ENCODE measurements around the gene CXCL1. TPM values are rescaled to one million over a fixed set of nuclear protein-coding genes. Genes with fewer than 3 reads are reported as not detected.

The CXCL1 gene
- polyA plus RNA-seq, 3 donors: 0.27 to 0.67 (median 0.36) TPM

- no peak for DNase-seq
Observed at GRCh38 chr4:73850261-73850970, 18.8 kb upstream of the CXCL1 start.

DNA sequence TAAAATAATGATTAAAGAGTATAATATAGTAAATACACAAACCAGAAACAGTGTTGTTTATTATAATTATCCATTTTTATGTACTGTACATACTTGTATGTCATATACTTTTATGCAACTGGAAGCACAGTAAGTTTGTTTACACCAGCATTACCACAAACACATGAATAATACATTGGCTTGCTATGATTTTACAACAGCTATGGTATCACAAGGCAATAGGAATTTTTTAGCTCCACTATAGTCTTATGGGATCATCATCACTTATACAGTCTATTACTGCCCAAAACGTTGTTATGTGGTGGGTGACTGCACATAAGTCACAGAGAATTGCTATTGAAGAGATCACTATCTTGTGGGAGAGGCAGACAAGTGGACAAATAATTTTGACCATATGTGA, 17.9 kb upstream of the CXCL1 start:
- DNase-seq: no peak

DNA sequence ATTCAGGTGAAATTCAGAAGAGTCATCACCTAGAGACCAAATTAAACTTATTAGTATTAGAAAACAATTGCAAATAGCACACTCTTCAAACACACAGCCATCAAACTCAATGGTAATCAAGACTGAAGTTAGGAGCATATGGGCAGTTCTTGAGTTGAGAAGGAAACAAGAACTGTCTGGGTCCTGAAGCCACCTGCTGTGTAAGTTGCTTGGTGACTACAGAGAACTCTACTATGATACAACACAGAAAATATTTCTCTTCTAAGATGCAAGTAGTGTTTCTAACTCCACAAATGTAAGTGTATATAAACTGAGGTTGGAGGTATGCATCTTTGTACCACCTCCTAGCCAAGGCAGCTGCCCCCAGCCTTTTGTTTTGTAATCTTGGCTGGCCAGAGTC, 16.4 kb upstream of the CXCL1 start:
- DNase-seq: no peak

DNA sequence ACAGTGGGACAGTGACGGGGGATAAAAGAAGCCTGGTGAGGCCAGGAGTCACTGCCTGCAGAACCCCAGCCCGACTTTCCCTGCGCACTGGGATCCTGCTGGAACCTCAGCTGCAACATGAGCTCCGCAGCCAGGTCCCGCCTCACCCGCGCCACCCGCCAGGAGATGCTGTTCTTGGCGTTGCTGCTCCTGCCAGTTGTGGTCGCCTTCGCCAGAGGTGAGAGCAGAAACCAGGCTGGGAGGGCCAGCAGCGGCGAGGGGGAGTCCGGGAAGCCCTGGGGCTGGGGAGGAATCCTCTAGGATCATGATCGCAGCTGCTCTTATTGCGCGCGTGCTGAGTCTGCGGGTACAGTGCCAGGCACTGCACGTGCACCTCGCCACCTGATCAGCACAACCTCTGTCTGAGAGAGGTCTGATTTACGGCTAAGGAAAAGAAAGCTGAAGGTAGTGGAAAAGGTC, 15.9 kb upstream of the CXCL1 start, which contains the start of gene PF4V1:
Gene PF4V1, plus strand, starts transcription at position 51 of the 459 bp plus-strand sequence. Its CDS starts 67 bp downstream, at position 118.
- no peak for DNase-seq

- no peak for DNase-seq
Observed at GRCh38 chr4:73853718-73854473, 15.3 kb upstream of the CXCL1 start.

DNA sequence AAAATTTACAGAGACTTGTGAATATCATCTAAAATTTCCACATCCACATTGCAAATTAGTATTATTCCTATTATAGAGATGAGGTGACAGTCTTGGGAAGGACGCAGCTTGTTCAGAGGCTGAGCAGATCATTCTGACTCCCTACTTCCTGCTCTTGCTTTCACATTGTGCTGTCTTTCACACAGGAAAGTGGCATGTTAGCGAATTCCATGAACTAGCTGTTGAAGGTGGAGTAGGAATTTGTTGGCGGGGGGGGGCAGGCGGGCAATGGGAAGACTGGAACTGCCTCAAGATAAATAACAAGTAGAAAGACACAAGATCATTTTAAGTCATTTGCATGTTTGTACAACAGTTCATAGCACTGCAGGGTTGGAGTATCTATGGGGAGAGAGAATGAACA, 13.8 kb upstream of the CXCL1 start:
- no peak for DNase-seq

DNA sequence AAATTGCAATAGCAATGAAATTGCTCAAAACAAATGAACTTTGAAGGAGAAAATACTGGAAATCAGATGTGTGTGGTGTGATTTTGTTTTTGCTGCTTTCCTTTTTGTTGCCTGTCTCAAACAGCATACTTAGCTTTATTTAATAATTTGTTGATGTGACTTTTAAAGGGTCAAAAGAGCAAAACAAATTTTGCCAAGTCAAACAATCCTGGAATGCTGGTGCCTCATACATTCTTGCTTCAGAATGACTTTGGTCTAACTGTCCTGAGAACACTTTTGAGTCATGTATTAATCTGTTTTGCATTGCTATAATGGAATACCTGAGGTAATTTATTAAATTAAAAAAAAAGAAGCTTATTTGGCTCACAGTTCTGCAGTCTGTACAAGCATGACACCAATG, 12.7 kb upstream of the CXCL1 start:
- no peak for DNase-seq

GRCh38 chr4:73859614-73860088, 9.5 kb upstream of the CXCL1 start:
- no peak for DNase-seq

GRCh38 chr4:73860181-73860580, 9.0 kb upstream of the CXCL1 start:
- DNase-seq: no peak

GRCh38 chr4:73860917-73861316, 8.3 kb upstream of the CXCL1 start:
- DNase-seq: no peak

DNA sequence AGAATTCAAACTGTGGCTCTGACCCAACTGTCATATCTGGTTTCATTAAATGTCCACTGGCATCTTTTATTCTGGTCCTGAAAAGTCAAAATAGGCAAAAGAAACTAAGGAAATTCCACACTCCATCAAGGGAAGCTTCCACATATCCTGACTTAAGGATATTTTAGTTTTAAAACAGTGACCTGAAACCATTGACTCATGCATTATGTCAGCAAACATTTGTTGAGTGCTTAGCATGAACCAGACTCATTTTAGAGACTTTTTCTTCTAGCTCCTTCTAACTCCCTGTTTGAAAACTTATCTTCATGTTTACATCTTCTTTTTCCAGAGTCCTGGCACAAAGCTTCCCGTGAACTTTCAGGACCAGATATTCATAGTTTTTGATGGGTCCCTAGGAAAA, 6.9 kb upstream of the CXCL1 start:
- DNase-seq: no peak

- DNase-seq: no peak
Observed at GRCh38 chr4:73864365-73864764, 4.8 kb upstream of the CXCL1 start.

DNA sequence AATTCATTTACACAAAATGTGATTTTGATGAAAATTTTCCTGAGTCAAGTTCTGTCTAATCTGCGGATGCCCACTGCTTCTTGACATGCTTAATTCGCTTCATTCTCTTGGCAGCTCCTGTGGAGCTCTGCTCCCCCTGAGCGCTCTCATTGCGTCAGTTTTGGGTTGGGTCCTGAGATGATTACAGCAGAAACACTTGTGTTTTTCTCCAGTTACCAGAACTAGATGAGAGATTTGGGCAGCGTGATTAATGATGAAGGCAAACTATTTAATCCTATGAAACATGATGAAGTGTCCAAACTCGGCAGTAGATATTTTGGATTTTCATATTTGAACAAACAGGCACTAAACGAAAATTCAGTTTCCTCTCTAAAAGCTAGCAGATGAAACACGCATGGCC, 4.2 kb upstream of the CXCL1 start:
- no peak for DNase-seq

DNA sequence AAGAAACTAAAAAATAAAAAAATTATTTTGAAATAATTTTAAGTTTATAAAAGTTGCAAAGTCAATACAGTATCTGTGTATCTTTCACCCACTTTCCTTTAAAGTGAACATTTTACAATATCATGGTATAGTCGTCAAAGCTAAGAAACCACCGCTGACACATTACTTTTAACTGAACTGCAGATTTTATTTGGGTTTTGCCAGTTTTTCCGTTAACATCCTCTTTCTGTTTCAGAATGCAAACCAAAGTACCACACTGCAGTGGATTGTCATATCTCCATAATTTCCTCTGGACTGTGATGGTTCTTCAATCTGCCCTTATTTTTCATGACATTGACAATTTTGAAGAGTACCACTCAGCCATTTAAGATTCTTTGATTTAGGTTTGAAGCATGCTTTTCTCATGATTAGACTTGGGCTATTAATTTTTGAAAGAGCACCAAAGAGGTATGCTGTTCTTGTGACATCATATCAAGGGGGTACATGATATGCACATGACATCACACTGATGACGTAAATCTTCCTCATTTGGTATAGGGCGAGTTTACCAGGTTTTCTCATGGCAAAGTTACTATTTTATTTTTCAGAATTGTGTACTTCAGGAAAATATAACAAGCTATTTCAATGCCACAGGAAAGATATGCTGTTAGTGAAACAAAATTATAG, 3.6 kb upstream of the CXCL1 start:
- no peak for DNase-seq

GRCh38 chr4:73866246-73866645, 2.9 kb upstream of the CXCL1 start:
- no peak for DNase-seq

DNA sequence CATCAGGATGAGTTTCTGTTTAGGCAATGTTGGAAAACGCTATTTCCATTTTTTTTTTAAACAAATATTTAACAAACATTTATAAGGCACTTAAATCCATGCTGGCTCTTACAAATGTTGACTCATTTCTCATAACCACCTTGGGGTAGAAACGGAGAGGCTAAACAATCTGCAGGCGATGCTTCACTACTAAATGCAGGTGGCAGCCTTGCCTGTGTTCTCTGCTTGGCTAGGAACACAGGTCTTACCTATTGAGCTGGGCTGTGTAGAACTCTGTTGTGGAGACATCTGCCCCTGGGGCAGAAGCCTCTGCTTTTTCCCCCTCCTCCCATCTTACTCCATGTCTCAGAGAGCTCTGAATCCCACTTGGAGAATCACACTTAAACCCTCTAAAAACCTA, 1.4 kb upstream of the CXCL1 start:
- no peak for DNase-seq

- no peak for DNase-seq
Observed at GRCh38 chr4:73868206-73869129, 725 bp upstream of the CXCL1 start.

GRCh38 chr4:73870260-73870659, 1.1 kb downstream of the CXCL1 start:
- no peak for DNase-seq

GRCh38 chr4:73870768-73871167, 1.6 kb downstream of the CXCL1 start:
- no peak for DNase-seq

- no peak for DNase-seq
Observed at GRCh38 chr4:73871511-73872310, 2.5 kb downstream of the CXCL1 start.
